22Rv1 (cell line): ENCODE results near the gene YKT6.
"Not testable (repeated sequence)": the region's sequence is repeated elsewhere in the genome, so short reads cannot be mapped to it uniquely, and the experiment has no call there.

ENCODE experiments used
- H3K27ac ChIP-seq: fragments of 450-650 bp; 2 replicates; pipeline ENCODE4 v1.5.1; 2017
- ZFX ChIP-seq: fragments of 450-650 bp; IDR thresholded peaks from 2 replicates; pipeline ENCODE4 v1.6.1; 2017; ENCODE audit warnings: antibody characterized with exemption, borderline replicate concordance
- TF ChIP-seq, protein P1 (sequence below): fragments of 450-650 bp; IDR thresholded peaks from 2 replicates; pipeline ENCODE4 v1.5.1; 2017; ENCODE audit warnings: mild to moderate bottlenecking

The YKT6 gene

DNA sequence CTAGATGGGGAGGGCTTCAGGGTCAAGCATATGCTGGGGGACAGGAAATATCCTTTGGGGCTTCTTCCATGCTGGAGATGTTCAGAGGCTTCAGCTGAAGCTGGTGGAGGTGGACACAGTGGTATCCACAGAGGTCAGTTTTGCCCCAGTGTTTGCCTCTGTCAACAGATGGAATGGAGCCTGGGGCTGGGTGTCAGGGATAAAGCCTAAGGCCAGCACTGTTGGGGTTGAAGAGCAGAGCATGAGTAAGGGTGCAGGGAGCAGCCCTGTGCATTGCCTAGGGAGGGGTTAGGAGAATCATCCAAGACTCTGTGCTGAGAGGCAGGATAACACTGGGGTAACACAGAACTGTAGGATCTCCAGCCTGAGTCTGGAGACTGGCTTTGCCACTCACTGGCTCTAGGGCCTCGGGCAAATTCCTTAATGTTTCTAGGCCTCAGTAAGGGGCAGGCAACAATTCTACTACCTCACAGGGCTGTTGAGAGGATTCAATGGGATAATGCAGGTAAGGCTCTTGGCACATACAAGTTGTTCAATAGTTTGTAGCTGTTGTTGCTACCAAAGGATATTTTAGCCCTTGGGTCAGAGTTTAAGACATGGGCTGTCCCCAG, 37.9 kb upstream of the YKT6 start:
- TF ChIP-seq ZFX, result no peak
- TF ChIP-seq, protein P1, sequence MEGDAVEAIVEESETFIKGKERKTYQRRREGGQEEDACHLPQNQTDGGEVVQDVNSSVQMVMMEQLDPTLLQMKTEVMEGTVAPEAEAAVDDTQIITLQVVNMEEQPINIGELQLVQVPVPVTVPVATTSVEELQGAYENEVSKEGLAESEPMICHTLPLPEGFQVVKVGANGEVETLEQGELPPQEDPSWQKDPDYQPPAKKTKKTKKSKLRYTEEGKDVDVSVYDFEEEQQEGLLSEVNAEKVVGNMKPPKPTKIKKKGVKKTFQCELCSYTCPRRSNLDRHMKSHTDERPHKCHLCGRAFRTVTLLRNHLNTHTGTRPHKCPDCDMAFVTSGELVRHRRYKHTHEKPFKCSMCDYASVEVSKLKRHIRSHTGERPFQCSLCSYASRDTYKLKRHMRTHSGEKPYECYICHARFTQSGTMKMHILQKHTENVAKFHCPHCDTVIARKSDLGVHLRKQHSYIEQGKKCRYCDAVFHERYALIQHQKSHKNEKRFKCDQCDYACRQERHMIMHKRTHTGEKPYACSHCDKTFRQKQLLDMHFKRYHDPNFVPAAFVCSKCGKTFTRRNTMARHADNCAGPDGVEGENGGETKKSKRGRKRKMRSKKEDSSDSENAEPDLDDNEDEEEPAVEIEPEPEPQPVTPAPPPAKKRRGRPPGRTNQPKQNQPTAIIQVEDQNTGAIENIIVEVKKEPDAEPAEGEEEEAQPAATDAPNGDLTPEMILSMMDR, result no peak
- H3K27ac ChIP-seq, result no peak overlapping the region

DNA sequence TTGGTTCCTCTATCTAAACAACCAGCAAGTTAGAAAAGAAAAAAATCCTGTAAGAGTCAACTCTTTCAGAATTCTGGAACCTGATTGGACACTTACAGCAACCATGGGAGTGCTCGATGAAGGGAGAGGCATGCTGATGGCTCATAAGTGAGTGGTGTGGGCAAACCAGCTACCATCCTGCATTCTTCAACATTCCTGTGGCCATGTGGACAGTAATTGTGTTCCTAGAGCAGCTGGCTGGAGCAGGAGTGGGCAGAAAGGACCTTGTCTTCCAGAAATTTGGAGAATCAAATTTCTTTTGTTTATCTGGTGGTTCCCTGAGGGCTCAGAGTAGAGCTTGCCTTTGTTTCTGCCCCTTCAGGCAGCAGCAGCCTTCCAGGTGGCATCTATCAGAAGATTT, 37.2 kb upstream of the YKT6 start:
- H3K27ac ChIP-seq, result no peak overlapping the region
- TF ChIP-seq, protein P1, result no peak
- TF ChIP-seq ZFX, result no peak

DNA sequence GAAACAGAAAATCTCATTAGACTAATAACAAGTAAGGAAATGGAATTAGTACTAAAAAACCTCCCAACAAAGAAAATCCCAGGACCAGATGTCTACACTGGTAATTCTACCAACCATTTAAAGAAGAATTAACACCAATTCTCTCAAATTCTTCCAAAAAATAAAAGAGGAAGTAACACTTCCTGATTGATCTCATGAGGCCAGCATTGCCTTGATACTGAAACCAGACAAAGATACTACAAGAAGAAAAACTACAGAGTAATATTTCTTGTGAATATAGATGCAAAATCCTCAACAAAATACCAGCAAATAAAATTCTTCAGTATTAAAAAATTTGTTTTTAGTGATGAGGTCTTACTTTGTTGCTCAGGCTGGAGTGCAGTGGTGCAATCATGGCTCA, 32.9 kb upstream of the YKT6 start:
- H3K27ac ChIP-seq, result no peak overlapping the region
- no peak for TF ChIP-seq ZFX
- TF ChIP-seq, protein P1, result no peak

DNA sequence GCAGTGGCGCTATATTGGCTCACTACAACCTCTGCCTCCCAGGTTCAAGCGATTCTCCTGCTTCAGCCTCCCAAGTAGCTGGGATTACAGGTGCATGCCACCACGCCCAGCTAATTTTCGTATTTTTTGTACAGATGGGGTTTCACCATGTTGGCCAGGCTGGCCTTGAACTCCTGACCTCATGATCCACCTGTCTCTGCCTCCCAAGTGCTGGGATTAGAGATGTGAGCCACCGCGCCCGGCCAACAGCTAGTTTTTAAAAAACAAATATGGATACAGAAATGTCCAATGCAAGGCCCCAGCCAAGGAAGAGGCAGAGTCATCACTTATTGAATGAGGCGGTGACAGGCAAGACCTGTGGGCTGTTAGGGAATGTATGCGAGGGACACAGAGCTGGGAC, 28.9 kb upstream of the YKT6 start:
- not testable (repeated sequence) for H3K27ac ChIP-seq

DNA sequence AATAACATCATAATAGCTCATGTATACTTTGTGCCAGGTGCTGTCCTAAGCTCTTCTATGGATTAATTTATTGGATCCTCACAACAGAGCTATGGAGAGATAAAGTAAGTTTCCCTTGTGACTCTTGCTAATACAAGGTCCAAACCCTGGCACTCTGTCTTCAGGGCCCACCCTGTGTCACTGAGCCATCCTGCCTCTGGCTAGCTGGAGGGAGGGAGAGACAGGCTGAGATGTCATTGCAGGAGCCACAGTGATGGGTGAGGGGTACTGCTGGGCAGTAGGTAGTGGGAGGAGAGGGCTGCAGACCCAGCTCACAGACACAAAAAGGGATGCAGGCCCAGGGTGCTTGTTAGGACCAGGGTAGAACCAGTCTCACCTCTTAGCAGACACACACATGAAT, 28.4 kb upstream of the YKT6 start:
- no peak for TF ChIP-seq ZFX
- no peak overlapping the region for H3K27ac ChIP-seq

DNA sequence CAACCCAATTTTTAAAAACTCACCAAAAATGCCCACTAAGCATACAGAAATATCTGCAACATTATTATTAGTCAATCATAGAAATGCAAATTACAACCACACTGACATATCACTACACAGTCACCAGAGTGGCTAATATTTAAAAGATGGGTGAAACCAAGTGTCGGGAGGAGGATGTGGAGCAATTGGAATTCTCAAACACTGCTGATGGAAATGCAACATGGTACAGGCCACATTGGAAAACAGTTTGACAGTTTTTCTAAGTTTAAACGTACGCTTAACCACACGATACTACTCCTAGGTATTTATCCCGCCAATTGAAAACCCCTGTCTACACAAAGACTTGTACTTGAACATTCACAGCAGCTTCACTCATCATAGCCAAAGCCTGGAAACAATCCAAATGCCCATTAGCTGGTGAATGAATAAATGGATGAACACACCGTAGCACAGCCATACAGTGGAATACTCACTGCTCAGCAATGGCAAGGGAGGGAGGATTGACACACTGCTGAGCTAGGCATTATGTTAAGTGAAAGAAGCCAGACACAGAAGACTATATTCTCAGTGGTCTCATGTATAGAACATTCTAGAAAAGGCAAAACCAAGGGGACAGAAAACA, 27.9 kb upstream of the YKT6 start:
- no peak for TF ChIP-seq ZFX
- TF ChIP-seq, protein P1, result no peak
- no peak overlapping the region for H3K27ac ChIP-seq

DNA sequence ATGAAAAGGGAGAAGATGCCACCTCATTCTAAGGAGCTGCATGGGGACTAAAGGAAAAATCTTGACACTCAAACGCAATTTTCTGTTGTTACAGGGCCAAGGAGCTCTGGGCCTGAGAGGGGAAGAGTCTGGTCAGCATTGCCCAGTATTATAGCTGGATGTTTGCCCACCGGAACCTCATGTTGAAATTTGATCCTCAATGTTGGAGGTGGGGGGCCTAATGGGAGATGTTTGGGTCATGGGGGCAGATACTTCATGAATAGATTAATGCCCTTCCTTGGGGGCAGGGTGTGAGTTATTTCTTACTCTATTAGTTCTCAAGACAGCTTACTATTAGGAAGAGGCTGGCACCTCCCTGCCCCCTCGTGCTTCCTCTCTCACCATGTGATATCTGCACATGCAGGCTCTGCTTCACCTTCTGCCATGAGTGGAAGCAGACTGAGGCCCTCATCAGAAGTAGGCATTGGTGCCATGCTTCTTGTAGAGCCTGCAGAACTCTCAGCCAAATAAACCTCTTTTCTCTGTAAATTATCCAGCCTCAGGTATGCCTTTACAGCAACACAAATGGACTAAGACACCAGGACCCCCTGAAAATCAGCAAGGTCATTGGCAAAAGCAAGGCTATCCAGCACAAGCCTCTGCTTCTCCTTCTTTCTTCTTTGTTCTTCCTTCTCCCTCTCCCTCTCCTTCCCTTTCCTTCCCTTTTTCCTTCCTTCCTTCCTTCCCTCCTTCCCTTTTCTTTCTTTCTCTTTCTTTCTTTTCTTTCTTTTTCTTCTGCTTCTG, 26.7 kb upstream of the YKT6 start:
- TF ChIP-seq, protein P1, result no peak
- no peak for TF ChIP-seq ZFX
- no peak overlapping the region for H3K27ac ChIP-seq

DNA sequence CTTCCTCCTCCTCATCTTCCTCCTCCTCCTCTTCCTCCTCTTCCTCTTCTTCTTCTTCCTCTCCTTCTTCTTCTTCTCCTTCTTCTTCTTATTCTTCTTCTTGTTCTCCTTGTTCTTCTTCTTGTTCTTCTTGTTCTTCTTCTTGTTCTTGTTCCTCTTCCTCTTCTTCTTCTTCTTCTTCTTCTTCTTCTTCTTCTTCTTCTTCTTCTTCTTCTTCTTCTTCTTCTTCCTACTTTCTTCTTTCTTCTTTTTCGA, 26.2 kb upstream of the YKT6 start:
- H3K27ac ChIP-seq, result not testable (repeated sequence)

DNA sequence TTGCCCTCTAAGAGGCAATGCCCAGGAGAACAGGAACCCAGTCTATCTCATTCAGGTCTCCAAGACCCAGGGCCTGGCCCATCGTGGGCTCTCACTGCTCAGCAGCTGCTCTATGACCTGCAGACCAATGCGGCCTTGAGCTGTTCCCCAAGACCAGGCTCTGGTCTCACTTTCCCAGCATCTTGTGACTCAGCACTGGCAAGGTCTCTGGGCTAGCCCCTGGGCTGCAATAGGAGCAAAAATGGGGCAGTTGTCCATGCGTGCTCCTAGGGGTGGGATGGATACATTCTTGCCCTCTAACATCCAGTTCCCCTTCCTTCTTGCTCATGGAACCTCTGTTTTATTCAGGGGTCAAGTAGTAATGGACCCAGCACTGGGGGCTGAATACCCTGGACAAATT, 25.0 kb upstream of the YKT6 start:
- no peak overlapping the region for H3K27ac ChIP-seq
- no peak for TF ChIP-seq ZFX
- TF ChIP-seq, protein P1, result no peak
